Kidney (tissue), 14 donors: ENCODE data around the gene ALDH1A3. TPM values are rescaled to one million over a fixed set of nuclear protein-coding genes. Genes with fewer than 3 reads are reported as not detected.

Source experiments
- DNase-seq, 5 donors: peaks; one replicate each; pipeline ENCODE4 v3.0.0-alpha.2; 2013 to 2020
- FAIRE-seq: peaks from 2 replicates; lab custom pipeline; 2012; peaks lifted over from hg19 to GRCh38; lab: Jason Lieb, UNC
- H3K27ac ChIP-seq, 2 donors: one replicate each; pipeline ENCODE4 v1.7.0; 2013; ENCODE audit warnings: low read depth in 2 of 2, low read length in 2 of 2, inconsistent platforms in 1 of 2
- H3K27me3 ChIP-seq: one replicate; pipeline ENCODE4 v1.7.1; 2013; ENCODE audit warnings: low read length, inconsistent platforms; ENCODE audit not compliant: control insufficient read depth, insufficient read depth
- H3K36me3 ChIP-seq, 3 donors: one replicate each; pipeline versions ENCODE4 v1.7.0 to v1.7.1; 2013; ENCODE audit warnings: low read length in 3 of 3, control low read depth in 1 of 3, inconsistent platforms in 1 of 3; ENCODE audit not compliant: insufficient read depth in 3 of 3, control insufficient read depth in 2 of 3
- H3K4me1 ChIP-seq, 3 donors: one replicate each; pipeline versions ENCODE4 v1.7.0 to v1.7.1; 2013; ENCODE audit warnings: low read length in 3 of 3, inconsistent platforms in 1 of 3, low read depth in 1 of 3; ENCODE audit not compliant: control insufficient read depth in 2 of 3, insufficient read depth in 2 of 3
- H3K4me3 ChIP-seq, 3 donors: one replicate each; pipeline versions ENCODE4 v1.7.0 to v1.8.1; 2013; ENCODE audit warnings: low read length in 3 of 3, control low read depth in 1 of 3, inconsistent platforms in 1 of 3
- H3K9ac ChIP-seq, 3 donors: one replicate each; pipeline versions ENCODE4 v1.7.0 to v1.7.1; 2013; ENCODE audit warnings: low read length in 3 of 3, control low read depth in 1 of 3, inconsistent platforms in 1 of 3
- H3K9me3 ChIP-seq, 3 donors: one replicate each; pipeline versions ENCODE4 v1.7.0 to v1.7.1; 2013; ENCODE audit warnings: low read length in 3 of 3, control low read depth in 1 of 3, inconsistent platforms in 1 of 3; ENCODE audit not compliant: control insufficient read depth in 2 of 3, insufficient read depth in 1 of 3
- intact Hi-C: fragments of 100-400 bp; cut with DNase I; formaldehyde crosslinking; loops from one replicate; pipeline ENCODE4 v1.11.1; 2022
- polyA plus RNA-seq: library from polyadenylated mRNA; stranded (reverse); fragments of 350-450 nt; fragmentation: Illumina TruSeq; extraction: RNeasy Lipid Tissue Mini Kit (QIAGEN cat#74804); gene quantifications from one replicate; pipeline ENCODE4 v1.2.3, GENCODE V29; 2014; ENCODE audit warnings: low read depth, low replicate concordance; ENCODE audit not compliant: insufficient read depth
- total RNA-seq: library from RNA; stranded (reverse); fragmentation: NEBNext Ultra II Directional; extraction: Animal tissue kit (Norgen Biotek cat#: 25700); gene quantifications from one replicate; pipeline ENCODE4 v1.2.1, GENCODE V29; 2021
- TF ChIP-seq, protein P1 (sequence below): IDR thresholded peaks from 3 replicates; pipeline ENCODE4 v1.5.1; 2012; ENCODE audit warnings: mild to moderate bottlenecking, moderate library complexity, borderline replicate concordance; ENCODE audit not compliant: insufficient read depth; ENCODE audit errors: extremely low read depth
- donor health status: control.
- donor health status: control.
- donor health status: control.
- donor health status: control.
- donor health status: control.
- donor health status: DM: yes; HTN: yes; CAD: no.
- donor health status: Normal renal cell carcinoma (clear cell type).

The ALDH1A3 gene
- total and polyA plus RNA-seq, 2 donors from 2014 or later, result 5.4 to 19.6 TPM

DNA sequence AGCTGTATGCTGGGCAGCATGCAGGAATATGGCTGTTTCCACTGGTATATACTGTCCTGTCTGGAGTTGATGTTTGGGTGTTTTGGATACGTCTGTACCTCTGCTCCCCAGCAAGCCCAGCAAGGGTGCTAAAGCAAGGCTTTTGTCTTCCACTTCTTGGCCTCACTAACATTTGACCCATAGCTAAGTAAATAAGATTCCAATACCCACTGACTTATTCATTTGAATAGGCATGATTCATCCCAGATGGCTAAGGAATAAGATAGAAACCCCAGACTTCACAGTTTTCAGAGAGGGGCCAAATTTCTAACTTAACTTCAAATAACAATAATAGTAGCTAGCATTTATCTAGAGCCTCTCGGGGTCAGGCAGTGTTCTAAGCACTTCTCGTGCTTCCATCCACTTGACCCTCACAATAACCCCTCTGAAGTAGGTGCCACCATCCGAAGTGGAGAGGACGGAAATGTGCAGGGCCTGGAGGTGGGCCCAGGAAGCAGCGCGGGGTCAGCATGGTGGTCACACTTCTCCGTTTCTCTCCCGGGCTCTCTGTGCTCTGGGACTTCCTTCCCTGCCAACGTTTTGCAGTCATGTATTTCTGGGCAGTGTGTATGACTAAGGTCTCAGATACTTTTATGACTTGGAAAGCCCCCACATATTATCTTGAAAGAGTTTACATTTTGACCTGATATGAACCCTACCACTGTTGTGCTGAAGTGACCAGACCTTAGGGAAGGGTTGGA lies 78.9 kb downstream of the ALDH1A3 start:
- intact Hi-C loops, result no loop called here
- no peak overlapping the region for H3K4me3 ChIP-seq
- no peaks in the 10 kb centered on the region for H3K27me3 ChIP-seq
- H3K9ac ChIP-seq, result no peak overlapping the region
- TF ChIP-seq, protein P1, sequence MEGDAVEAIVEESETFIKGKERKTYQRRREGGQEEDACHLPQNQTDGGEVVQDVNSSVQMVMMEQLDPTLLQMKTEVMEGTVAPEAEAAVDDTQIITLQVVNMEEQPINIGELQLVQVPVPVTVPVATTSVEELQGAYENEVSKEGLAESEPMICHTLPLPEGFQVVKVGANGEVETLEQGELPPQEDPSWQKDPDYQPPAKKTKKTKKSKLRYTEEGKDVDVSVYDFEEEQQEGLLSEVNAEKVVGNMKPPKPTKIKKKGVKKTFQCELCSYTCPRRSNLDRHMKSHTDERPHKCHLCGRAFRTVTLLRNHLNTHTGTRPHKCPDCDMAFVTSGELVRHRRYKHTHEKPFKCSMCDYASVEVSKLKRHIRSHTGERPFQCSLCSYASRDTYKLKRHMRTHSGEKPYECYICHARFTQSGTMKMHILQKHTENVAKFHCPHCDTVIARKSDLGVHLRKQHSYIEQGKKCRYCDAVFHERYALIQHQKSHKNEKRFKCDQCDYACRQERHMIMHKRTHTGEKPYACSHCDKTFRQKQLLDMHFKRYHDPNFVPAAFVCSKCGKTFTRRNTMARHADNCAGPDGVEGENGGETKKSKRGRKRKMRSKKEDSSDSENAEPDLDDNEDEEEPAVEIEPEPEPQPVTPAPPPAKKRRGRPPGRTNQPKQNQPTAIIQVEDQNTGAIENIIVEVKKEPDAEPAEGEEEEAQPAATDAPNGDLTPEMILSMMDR, result no peak
- H3K4me1 ChIP-seq, result no peaks in the 10 kb centered on the region
- no peak overlapping the region for H3K27ac ChIP-seq
- no peaks in the 10 kb centered on the region for H3K9me3 ChIP-seq
- FAIRE-seq (no peak), DNase-seq (no peak)
- no peaks in the 10 kb centered on the region for H3K36me3 ChIP-seq

DNA sequence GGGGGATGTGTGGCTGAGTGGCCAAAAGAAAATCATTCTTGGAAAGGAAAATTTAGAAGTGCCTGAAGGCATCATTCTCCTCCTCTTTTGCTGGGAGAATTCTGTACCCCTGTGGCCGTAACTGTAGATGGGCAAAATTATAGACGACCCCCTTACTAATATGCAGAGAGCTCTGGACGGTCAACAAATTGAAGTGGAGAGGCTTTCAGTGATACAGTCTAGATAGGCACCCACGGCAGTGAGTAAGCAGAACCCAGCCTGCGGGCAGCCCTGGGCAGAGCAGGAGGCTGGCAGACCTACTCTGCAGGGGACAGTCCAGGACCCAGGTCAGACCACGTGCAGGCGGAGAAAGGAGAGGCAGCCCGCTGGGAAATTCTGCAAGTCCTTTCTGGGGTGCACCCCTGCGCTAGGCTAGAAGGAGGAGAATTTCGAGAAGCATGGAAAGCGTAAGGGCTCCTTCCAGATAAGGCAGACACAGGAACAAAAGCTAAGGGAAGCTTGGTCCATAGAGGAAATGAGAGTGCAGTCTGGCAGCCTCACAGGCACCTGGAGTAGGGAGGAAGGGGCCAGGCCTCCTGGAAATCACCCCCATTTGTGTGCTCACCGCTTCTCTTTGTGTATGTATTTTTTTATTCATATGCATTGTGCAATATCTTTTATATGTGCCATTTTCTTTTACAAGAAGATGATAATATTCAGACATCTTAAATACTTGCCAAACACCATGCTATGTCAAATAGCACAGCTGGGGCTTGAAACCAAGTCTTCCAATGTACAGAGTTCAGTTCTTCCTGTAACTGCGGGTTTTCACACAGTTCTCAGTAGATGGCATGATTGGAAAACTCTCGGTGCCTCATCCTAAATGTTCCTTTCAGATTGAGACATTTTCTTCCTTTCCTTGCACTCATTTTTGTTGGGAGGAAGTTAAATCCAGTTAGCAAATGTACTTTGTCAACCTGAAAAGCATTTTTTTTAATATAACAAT lies 79.7 kb downstream of the ALDH1A3 start:
- Histone ChIP-seq H3K27me3 (no peaks in the 10 kb centered on the region), H3K27ac (no peak overlapping the region), H3K9ac (no peak overlapping the region), H3K4me1 (no peaks in the 10 kb centered on the region), H3K4me3 (no peak overlapping the region), H3K9me3 (no peaks in the 10 kb centered on the region), H3K36me3 (no peaks in the 10 kb centered on the region)
- intact Hi-C loops, result no loop called here
- DNase-seq (no peak), FAIRE-seq (no peak)
- TF ChIP-seq, protein P1, result no peak

Other genes starting within 250 kb of the ALDH1A3 start
- 24.9 TPM for gene LRRK1, start 39.5 kb downstream of the ALDH1A3 start, total RNA-seq
- 1.1 TPM for gene LRRK1, start 39.5 kb downstream of the ALDH1A3 start, polyA plus RNA-seq